Measurements from ENCODE around the gene VPS4A. TPM values are rescaled to one million over a fixed set of nuclear protein-coding genes. Genes with fewer than 3 reads are reported as not detected.

The VPS4A gene
- total and polyA plus RNA-seq, 4 donors = 25.3 to 31.8 (median 26.9) TPM

Other genes with a start within 250 kb of the VPS4A start
- 10 to 100 TPM; 24.0 to 37.5 TPM for gene HAS3, start 205.7 kb upstream of the VPS4A start, total RNA-seq
- 10 to 100 TPM in 1 of 2 donors, 1 to 10 TPM in 1; 5.1 to 14.0 TPM for gene HAS3, start 205.7 kb upstream of the VPS4A start, polyA plus RNA-seq
- gene CHTF8, start 178.8 kb upstream of the VPS4A start, total RNA-seq = 100 to 1,000 TPM in 1 of 2 donors, 10 to 100 TPM in 1; 92.5 to 101 TPM
- 10 to 100 TPM; 26.0 to 70.5 TPM for gene CHTF8, start 178.8 kb upstream of the VPS4A start, polyA plus RNA-seq
- 10 to 100 TPM; 18.1 to 34.5 TPM for gene UTP4, start 178.7 kb upstream of the VPS4A start, total RNA-seq
- gene UTP4, start 178.7 kb upstream of the VPS4A start, polyA plus RNA-seq = 10 to 100 TPM; 21.4 to 30.5 TPM
- 10 to 100 TPM; 32.5 to 42.8 TPM for gene SNTB2, start 124.2 kb upstream of the VPS4A start, total RNA-seq
- gene SNTB2, start 124.2 kb upstream of the VPS4A start, polyA plus RNA-seq = 1 to 10 TPM; 4.5 to 5.8 TPM
- 10 to 100 TPM in 1 of 2 donors, 1 to 10 TPM in 1; 6.4 to 16.6 TPM for gene PDF, start 19.2 kb downstream of the VPS4A start, total RNA-seq
- 10 to 100 TPM in 1 of 2 donors, 1 to 10 TPM in 1; 6.0 to 11.8 TPM for gene PDF, start 19.2 kb downstream of the VPS4A start, polyA plus RNA-seq
- 10 to 100 TPM; 33.7 to 36.3 TPM for gene COG8, start 28.2 kb downstream of the VPS4A start, total RNA-seq
- 10 to 100 TPM; 18.3 to 18.9 TPM for gene COG8, start 28.2 kb downstream of the VPS4A start, polyA plus RNA-seq
- gene NIP7, start 28.4 kb downstream of the VPS4A start, total RNA-seq = 10 to 100 TPM; 16.4 to 23.2 TPM
- 10 to 100 TPM; 14.5 to 17.7 TPM for gene NIP7, start 28.4 kb downstream of the VPS4A start, polyA plus RNA-seq
- under 1 TPM; 0.65 to 0.95 TPM for gene TMED6, start 40.4 kb downstream of the VPS4A start, total RNA-seq
- under 1 TPM; 0.24 to 0.32 TPM for gene TMED6, start 40.4 kb downstream of the VPS4A start, polyA plus RNA-seq
- 10 to 100 TPM; 24.6 to 26.6 TPM for gene TERF2, start 74.7 kb downstream of the VPS4A start, total RNA-seq
- gene TERF2, start 74.7 kb downstream of the VPS4A start, polyA plus RNA-seq = 10 to 100 TPM in 1 of 2 donors, 1 to 10 TPM in 1; 8.2 to 11.7 TPM
- 100 to 1,000 TPM in 1 of 2 donors, 10 to 100 TPM in 1; 69.8 to 103 TPM for gene CYB5B, start 113.3 kb downstream of the VPS4A start, total RNA-seq
- gene CYB5B, start 113.3 kb downstream of the VPS4A start, polyA plus RNA-seq = 10 to 100 TPM; 68.1 to 81.6 TPM

Measured in lung (tissue), 4 donors.